K562 (cell line): ENCODE results near the gene IL20. TPM values are rescaled to one million over a fixed set of nuclear protein-coding genes. Genes with fewer than 3 reads are reported as not detected.
A peak's percentile ranks its signal among the peaks of the same experiment; 100 is the strongest.

Source experiments
- C11orf30 ChIP-seq: fragments of 450-650 bp; IDR thresholded peaks from 2 replicates; pipeline ENCODE4 v1.6.1; 2016; ENCODE audit warnings: low read depth, mild to moderate bottlenecking
- CBX1 ChIP-seq: sonication (generic); IDR thresholded peaks from 2 replicates; pipeline ENCODE4 v1.6.1; 2016; ENCODE audit warnings: antibody characterized with exemption, low read depth, mild to moderate bottlenecking
- FOXO4 ChIP-seq: fragments of 450-650 bp; formaldehyde crosslinking; IDR thresholded peaks from 2 replicates; pipeline ENCODE4 v1.4.0; 2020; ENCODE audit warnings: mild to moderate bottlenecking, moderate library complexity
- GTF2F1 ChIP-seq: IDR thresholded peaks from 2 replicates; pipeline ENCODE4 v1.6.1; 2011; ENCODE audit warnings: low read depth, low read length, improper control_type of control experiment
- IRF2 ChIP-seq: sonication (generic); formaldehyde crosslinking; IDR thresholded peaks from 2 replicates; pipeline ENCODE4 v1.8.1; 2022; ENCODE audit warnings: mild to moderate bottlenecking, missing genetic modification reagents
- IRF9 ChIP-seq: fragments of 450-650 bp; IDR thresholded peaks from 2 replicates; pipeline ENCODE4 v1.6.1; 2016; ENCODE audit warnings: missing biosample characterization, missing genetic modification characterization
- MAFG ChIP-seq: fragments of 450-650 bp; conservative IDR thresholded peaks from 2 replicates; pipeline ENCODE4 v1.6.1; 2016; ENCODE audit warnings: missing genetic modification characterization, missing compliant biosample characterization
- MCM7 ChIP-seq, 2 experiments: fragments of 450-650 bp; IDR thresholded peaks; 2 replicates each; pipeline ENCODE4 v1.6.1; 2016 to 2018
- NR2C2 ChIP-seq, 2 experiments: fragments of 200-800 bp in 1 of 2; sonication (Bioruptor generic) in 1 of 2; sonication (generic) in 1 of 2; formaldehyde crosslinking in 1 of 2; IDR thresholded peaks; 2 replicates each; pipeline versions ENCODE4 v1.6.1 to v1.8.0; 2016 to 2022; ENCODE audit warnings: mild to moderate bottlenecking in 1 of 2, missing compliant biosample characterization in 1 of 2, missing genetic modification characterization in 1 of 2, missing genetic modification reagents in 1 of 2
- PBX2 ChIP-seq, 2 experiments: IDR thresholded peaks in 1 of 2; conservative IDR thresholded peaks in 1 of 2; 2 replicates each; pipeline ENCODE4 v1.6.1; 2016; ENCODE audit warnings: low read depth in 2 of 2, mild to moderate bottlenecking in 1 of 2, missing compliant biosample characterization in 1 of 2, missing genetic modification characterization in 1 of 2, moderate library complexity in 1 of 2
- PKNOX1 ChIP-seq: fragments of 450-650 bp; IDR thresholded peaks from 2 replicates; pipeline ENCODE4 v1.6.1; 2016
- PYGO2 ChIP-seq: fragments of 450-650 bp; IDR thresholded peaks from 2 replicates; pipeline ENCODE4 v1.6.1; 2016; ENCODE audit warnings: mild to moderate bottlenecking, missing genetic modification characterization, moderate library complexity, missing compliant biosample characterization
- RBM22 ChIP-seq: fragments of 200-400 bp; formaldehyde crosslinking; IDR thresholded peaks from 2 replicates; pipeline ENCODE4 v1.6.1; 2018; ENCODE audit warnings: low read length, low read depth; ENCODE audit not compliant: poor library complexity, severe bottlenecking
- RNF219 ChIP-seq: fragments of 250-450 bp; sonication (Bioruptor Pico); IDR thresholded peaks from 2 replicates; pipeline ENCODE4 v1.5.0; 2022; ENCODE audit warnings: mild to moderate bottlenecking
- SAFB ChIP-seq: fragments of 200-400 bp; formaldehyde crosslinking; IDR thresholded peaks from 2 replicates; pipeline ENCODE4 v1.6.1; 2017; ENCODE audit warnings: low read depth, low read length, borderline replicate concordance
- ZEB2 ChIP-seq: fragments of 450-650 bp; IDR thresholded peaks from 2 replicates; pipeline ENCODE4 v1.6.1; 2016
- ZFX ChIP-seq: sonication (generic); formaldehyde crosslinking; IDR thresholded peaks from 2 replicates; pipeline ENCODE4 v1.8.0; 2022; ENCODE audit warnings: mild to moderate bottlenecking, missing genetic modification reagents, moderate library complexity
- ZNF12 ChIP-seq: sonication (generic); formaldehyde crosslinking; IDR thresholded peaks from 2 replicates; pipeline ENCODE4 v1.4.0; 2020; ENCODE audit warnings: mild to moderate bottlenecking, missing genetic modification reagents
- ZNF165 ChIP-seq: fragments of 250-450 bp; sonication (Bioruptor Pico); IDR thresholded peaks from 2 replicates; pipeline ENCODE4 v1.4.0; 2020; ENCODE audit warnings: borderline replicate concordance
- ZNF384 ChIP-seq: IDR thresholded peaks from 2 replicates; pipeline ENCODE4 v1.6.1; 2012; ENCODE audit warnings: low read depth, low read length, improper control_type of control experiment
- polyA plus RNA-seq, 8 experiments: library from polyadenylated mRNA; depleted of rRNA in 4 of 8; stranded (reverse) in 5 of 8; unstranded in 3 of 8; fragments of >200 nt; fragmentation: Nextera tagmentation in 2 of 8; fragmentation: Illumina TruSeq in 1 of 8; extraction: Ambion mirVana in 2 of 8; extraction: Trizol in 1 of 8; gene quantifications; 2 replicates each; pipeline versions ENCODE4 v1.2.1 to v1.2.3, GENCODE V29; 2011 to 2014; ENCODE audit warnings: inconsistent platforms in 1 of 8, missing spikeins in 1 of 8
- total RNA-seq, 7 experiments: library from RNA; depleted of rRNA in 6 of 7; stranded (reverse); fragments of >200 nt in 6 of 7; fragmentation: Illumina TruSeq in 2 of 7; extraction: Trizol in 2 of 7; gene quantifications; 2 replicates each; pipeline versions ENCODE4 v1.2.1 to v1.2.3, GENCODE V29; 2011 to 2021; ENCODE audit warnings: low replicate concordance in 1 of 7

IL20 gene
- total and polyA plus RNA-seq, 9 of the 15 experiments (the other 6 are each of a cell fraction or from before 2014, with no cell fraction given) = not detected

GRCh38 chr1:206909161-206909882 lies 43.9 kb downstream of the IL20 start (continued):
- TF ChIP-seq MCM7 (IDR thresholded peaks at IDR 0.05) = no peak
- TF ChIP-seq ZNF165 (CRISPR knock-in tag) = no peak
- TF ChIP-seq C11orf30 = no peak
- no peak for TF ChIP-seq ZEB2
- TF ChIP-seq IRF2 (CRISPR knock-in tag) = no peak
- TF ChIP-seq NR2C2 (CRISPR knock-in tag; IDR thresholded peaks at IDR 0.05) = no peak
- TF ChIP-seq NR2C2 (tag; IDR thresholded peaks at IDR 0.05) = no peak
- no peak for TF ChIP-seq IRF9 (tag)
- no peak for TF ChIP-seq ZNF384
- TF ChIP-seq ZFX (CRISPR knock-in tag) = peak; percentile 26; the same call in 1 of the 2 replicates
- TF ChIP-seq GTF2F1 = no peak
- no peak for TF ChIP-seq MAFG (tag)
- no peak for TF ChIP-seq PBX2 (CRISPR knock-in tag; IDR thresholded peaks at IDR 0.05; ENCODE audit: low read depth)
- no peak for TF ChIP-seq PBX2 (tag; conservative IDR thresholded peaks at IDR 0.05; ENCODE audit: low read depth)
- TF ChIP-seq RNF219 = no peak
- TF ChIP-seq CBX1 = no peak
- TF ChIP-seq RBM22 = no peak
- no peak for TF ChIP-seq FOXO4 (CRISPR knock-in tag)
- no peak for TF ChIP-seq PYGO2 (tag)
- TF ChIP-seq ZNF12 (CRISPR knock-in tag) = no peak; the same call in 1 of the 2 replicates
- TF ChIP-seq SAFB = no peak
- TF ChIP-seq PKNOX1 = peak; percentile 85
